ENCODE results near the gene AIFM1.
A peak's percentile ranks its signal among the peaks of the same experiment; 100 is the strongest.

Gene AIFM1

DNA sequence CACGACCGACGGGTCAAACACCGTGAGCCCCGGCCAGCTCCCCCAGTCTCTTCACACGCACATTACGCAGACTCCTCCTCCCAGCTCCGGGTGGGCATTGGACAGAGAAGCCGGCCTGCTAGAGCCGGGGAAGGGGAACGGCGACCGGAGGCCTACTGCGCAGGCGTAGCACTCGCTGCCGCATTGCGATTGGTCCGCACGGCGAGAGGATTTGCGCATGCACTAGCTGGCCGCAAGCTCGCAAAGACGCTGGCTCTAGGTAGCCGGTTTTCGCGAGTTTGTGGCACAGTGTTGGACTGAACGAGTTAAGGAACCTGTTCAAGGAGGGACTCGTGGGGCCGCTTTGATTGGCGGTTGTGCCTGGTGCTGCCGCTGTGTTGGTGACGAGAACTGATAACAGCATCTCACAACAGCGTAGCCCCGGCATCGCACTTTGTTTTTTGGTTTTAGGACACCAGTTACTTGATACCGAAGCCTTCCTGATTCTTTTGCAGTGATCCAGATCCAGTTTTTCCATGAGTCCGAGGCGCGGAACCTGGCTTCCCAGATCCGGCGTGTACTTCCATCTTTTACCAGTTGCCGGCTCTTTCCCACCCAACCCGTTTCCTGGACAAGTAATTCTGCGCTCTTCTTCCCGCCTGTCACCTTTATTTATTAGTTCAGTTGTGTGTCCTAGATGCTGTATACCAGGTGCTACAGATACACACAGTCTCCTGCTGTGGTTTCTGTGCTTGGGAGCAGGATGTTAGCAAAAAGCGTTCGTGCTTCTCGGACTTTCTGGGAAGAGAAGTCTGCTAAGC is at the start of gene AIFM1:
TSS of gene AIFM1 (minus strand) at position 139 of the 800 bp plus-strand sequence. CDS start 185 bp downstream, outside the sequence.
- DNase-seq = peak; percentile 94

- no peak for DNase-seq
Measured at GRCh38 chrX:130213376-130213775, 47.7 kb upstream of the AIFM1 start.

- DNase-seq = no peak
Measured at GRCh38 chrX:130212371-130212770, 46.7 kb upstream of the AIFM1 start.

GRCh38 chrX:130211415-130212186 is 46.0 kb upstream of the AIFM1 start:
- DNase-seq = peak; percentile 1

- no peak for DNase-seq
Measured at GRCh38 chrX:130204647-130205046, 39.0 kb upstream of the AIFM1 start.

GRCh38 chrX:130197464-130197863 is 31.8 kb upstream of the AIFM1 start:
- no peak for DNase-seq

DNA sequence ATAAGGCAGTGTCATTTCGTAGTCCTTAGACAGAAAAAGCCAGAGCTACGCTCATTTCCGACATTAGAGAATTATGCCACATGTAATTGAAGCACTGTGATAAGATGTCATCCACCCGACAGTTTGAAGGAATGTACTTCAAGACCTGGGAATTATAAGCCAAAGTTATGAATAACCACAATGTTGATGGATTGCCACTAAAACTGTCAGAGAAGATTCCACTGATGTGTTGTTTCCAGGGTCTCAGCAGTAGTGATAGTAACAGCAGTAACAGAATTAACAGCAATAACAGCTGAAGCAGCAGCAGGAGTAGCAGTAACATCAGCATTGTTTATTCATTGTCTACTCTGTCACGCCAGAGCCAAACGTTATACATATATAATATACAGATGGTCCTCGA is 30.8 kb upstream of the AIFM1 start:
- DNase-seq = peak; percentile 74

GRCh38 chrX:130190801-130191200 is 25.2 kb upstream of the AIFM1 start:
- DNase-seq = no peak

- no peak for DNase-seq
Measured at GRCh38 chrX:130186651-130187050, 21.0 kb upstream of the AIFM1 start.

DNA sequence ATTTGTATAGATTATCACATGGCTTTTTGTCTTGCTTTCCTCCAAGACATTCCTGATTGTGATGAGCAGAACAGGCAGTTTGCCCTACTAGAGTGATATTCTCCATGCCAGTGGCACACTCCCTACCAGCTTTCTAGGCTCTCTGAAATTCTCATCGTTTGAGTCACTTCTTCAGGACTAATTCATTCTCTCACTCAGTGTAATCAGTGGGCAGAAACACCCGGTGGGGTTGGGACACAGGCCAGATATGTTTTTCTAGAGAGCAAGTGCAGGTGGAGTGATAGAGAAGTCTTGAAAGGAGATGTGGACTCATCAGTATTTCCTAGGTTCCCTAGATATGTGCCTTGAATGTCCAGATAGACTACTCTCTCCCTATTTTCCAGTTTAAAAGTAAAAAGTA is 19.2 kb upstream of the AIFM1 start:
- DNase-seq = no peak

GRCh38 chrX:130184168-130184567 is 18.5 kb upstream of the AIFM1 start:
- DNase-seq = no peak

- peak; percentile 72 for DNase-seq
Measured at GRCh38 chrX:130179579-130180215, 14.1 kb upstream of the AIFM1 start.

GRCh38 chrX:130179170-130179569 is 13.5 kb upstream of the AIFM1 start:
- DNase-seq = no peak

DNA sequence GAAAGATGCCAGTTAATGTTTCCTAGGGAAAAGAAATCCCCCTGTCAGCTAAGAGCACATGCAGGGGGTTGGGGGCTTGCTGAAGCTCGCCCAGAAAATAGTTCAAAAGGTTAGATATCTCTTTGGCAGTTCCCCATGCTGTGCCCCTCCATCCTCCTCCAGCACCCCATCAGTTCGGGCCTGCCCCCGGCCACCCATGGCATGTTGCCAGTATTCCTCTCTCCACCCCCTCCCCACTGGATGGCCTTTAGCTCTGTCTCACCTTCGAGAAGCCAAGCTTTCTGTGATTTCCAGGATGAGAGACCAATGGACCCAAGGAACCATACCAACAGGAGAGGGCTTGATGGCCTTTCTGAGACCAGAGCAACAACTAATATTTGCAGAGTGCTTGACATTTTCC is 11.3 kb upstream of the AIFM1 start:
- DNase-seq = no peak

GRCh38 chrX:130176354-130176776 is 10.7 kb upstream of the AIFM1 start:
- DNase-seq = no peak

DNA sequence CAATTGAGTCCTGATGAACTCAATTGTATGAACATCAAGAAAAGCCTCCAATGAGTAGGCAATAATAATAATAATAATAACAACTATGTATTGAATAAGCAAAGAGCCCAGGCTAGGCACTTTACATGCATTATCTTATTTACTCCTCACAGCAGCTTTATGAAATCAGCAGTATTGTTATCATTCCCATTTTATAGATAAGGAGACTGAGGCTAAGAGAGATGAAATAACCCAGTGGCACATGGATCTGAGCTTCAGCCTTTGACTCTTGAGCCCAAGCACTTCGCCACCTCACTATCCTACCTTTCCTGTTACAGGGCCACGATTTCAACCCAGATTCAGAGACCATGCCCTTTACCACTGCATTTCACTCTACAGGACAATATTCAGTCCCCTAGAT is 9.3 kb upstream of the AIFM1 start:
- DNase-seq = no peak

GRCh38 chrX:130174045-130174704 is 8.5 kb upstream of the AIFM1 start:
- DNase-seq = peak; percentile 62

DNA sequence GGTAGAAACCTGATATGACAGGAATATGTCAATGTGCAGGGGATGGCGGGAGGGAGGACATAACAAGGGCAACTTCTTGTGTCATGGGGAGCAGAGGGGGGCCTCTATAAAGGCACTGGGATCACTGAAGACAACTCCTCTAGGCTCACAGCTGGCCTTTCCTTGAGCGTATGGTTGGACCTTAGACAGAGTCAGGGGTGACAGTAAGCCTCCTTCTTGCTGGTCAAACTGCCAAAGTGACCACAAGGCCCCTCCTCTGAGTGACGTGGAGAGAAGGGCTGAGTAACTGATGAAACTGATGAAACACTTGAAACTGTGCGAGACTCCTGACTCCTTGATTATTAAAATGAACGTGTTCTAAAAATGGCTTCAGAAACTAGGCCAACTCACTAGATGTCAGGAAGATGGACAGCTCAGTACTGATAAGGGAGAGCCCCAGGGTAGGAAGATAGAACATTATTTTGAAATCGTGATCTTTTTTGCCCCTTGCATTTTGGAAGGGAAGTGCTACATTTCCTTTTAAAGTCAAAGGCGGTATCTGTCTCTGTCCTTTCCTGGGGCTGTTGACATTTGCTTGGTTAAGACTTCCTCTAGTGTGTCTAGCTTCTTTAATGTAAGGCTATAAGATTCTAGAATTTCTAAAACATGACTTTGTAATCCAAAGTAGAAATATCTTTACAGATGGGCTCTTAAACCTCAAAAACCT is 7.7 kb upstream of the AIFM1 start:
- peak; percentile 70 for DNase-seq

DNA sequence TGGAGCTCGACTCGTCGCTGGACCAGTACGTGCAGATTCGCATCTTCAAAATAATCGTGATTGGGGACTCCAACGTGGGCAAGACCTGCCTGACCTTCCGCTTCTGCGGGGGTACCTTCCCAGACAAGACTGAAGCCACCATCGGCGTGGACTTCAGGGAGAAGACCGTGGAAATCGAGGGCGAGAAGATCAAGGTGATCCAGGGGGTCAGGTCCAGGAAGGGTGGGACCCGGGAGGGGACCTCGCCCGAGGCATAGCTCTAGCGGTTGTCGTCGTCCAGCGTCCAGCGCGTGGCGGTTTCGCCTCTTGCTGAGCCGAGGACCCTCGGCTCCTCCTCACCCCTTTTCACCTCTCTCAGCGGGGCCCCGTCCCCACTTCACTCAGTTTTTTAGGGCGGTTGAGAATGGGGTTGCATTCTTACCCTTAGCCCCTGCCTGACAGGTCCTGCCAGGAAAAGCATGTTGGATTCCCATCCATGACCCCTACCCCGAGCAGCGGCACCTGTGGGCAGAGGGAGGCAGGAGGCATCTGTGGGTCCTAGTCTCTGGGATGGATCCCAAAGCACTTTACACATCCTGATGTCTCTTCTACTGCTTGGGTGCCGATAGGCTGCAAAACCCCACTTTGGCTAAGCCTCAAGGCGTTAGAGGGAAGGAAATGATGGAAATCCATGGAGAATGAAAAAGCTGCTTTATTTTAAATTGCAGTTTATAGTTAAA is 6.6 kb upstream of the AIFM1 start:
- DNase-seq = no peak

DNA sequence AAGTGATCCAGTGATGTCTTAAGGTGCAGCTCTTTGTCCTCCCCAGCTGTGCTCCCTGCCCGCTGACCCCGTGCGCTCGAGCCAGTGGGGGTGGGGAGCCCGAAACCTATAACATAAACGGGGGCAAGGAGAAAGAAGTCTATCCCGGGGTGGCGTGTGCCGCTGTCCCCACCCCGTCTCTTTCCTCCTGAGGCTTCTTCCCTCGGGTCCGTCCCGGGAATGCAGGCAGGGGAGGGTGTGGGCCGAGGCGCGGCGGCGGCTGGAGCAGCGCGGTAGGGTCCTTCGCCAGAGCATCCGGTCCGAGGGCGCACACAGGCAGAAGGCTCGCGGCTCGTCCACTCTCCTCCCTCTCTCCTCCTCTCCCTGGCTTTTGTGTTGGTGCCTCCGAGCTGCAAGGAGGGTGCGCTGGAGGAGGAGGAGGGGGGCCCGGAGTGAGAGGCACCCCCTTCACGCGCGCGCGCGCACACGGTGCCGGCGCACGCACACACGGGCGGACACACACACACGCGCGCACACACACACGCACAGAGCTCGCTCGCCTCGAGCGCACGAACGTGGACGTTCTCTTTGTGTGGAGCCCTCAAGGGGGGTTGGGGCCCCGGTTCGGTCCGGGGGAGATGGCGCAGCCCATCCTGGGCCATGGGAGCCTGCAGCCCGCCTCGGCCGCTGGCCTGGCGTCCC is 5.9 kb upstream of the AIFM1 start, which contains the start of gene RAB33A:
TSS of gene RAB33A (plus strand) at position 517 of the 681 bp plus-strand sequence. CDS start at position 618, 101 bp downstream.
- DNase-seq = peak; percentile 6

All from fibroblast of skin of right biceps (primary cell).